IgD-negative memory B cell (primary cell): ENCODE measurements around the gene ENO3. TPM values are rescaled to one million over a fixed set of nuclear protein-coding genes. Genes with fewer than 3 reads are reported as not detected.

ENCODE experiments used
- H3K27ac Mint-ChIP-seq, 3 donors: one replicate each; pipeline ENCODE4 v1.8.0; 2020 to 2022; ENCODE audit warnings: mild to moderate bottlenecking in 3 of 3, mixed read lengths in 3 of 3, moderate library complexity in 1 of 3
- H3K27me3 Mint-ChIP-seq: one replicate; pipeline ENCODE4 v1.8.0; 2021; ENCODE audit warnings: mixed read lengths
- H3K36me3 Mint-ChIP-seq: one replicate; pipeline ENCODE4 v1.8.0; 2020; ENCODE audit warnings: mild to moderate bottlenecking, mixed read lengths
- H3K4me1 Mint-ChIP-seq, 3 donors: one replicate each; pipeline ENCODE4 v1.8.0; 2020 to 2022; ENCODE audit warnings: mixed read lengths in 3 of 3, mild to moderate bottlenecking in 1 of 3
- H3K4me3 Mint-ChIP-seq, 4 donors: one replicate each; pipeline ENCODE4 v1.8.0; 2020 to 2022; ENCODE audit warnings: mild to moderate bottlenecking in 4 of 4, mixed read lengths in 4 of 4, moderate library complexity in 3 of 4
- H3K9me3 Mint-ChIP-seq, 3 donors: one replicate each; pipeline ENCODE4 v1.8.0; 2020 to 2021; ENCODE audit warnings: mixed read lengths in 3 of 3, mild to moderate bottlenecking in 1 of 3
- polyA plus RNA-seq: library from polyadenylated mRNA; unstranded; fragments of 300-500 nt; fragmentation: Illumina TruSeq; gene quantifications from one replicate; pipeline ENCODE4 v1.2.3, GENCODE V29; 2021

ENO3 gene
- polyA plus RNA-seq, 1 donor from 2014 or later, result 3.1 TPM

GRCh38 chr17:4928881-4929280 lies 22.0 kb upstream of the ENO3 start:
- Mint-ChIP-seq H3K4me1 (peaks cover 5 to 11% (median 11%) of the 10 kb centered on the region in 3 donors), H3K27ac (no peak overlapping the region), H3K27me3 (peaks cover 7% of the 10 kb centered on the region), H3K4me3 (no peak overlapping the region), H3K9me3 (no peaks in the 10 kb centered on the region), H3K36me3 (peaks cover 8% of the 10 kb centered on the region)

GRCh38 chr17:4931963-4932362 lies 19.0 kb upstream of the ENO3 start, which contains the start of gene GP1BA:
TSS of gene GP1BA (plus strand) at chr17:4932277. CDS start at chr17:4932605, 328 bp downstream.
- peak within 1 kb of the TSS in 1 of 3 donors; percentile 19 for H3K27ac Mint-ChIP-seq
- peaks cover 9% of the 10 kb centered on the region for H3K36me3 Mint-ChIP-seq
- peak within 1 kb of the TSS in 3 of 4 donors; percentile 7 to 63 (median 54) for H3K4me3 Mint-ChIP-seq
- H3K9me3 Mint-ChIP-seq, result no peaks in the 10 kb centered on the region
- H3K4me1 Mint-ChIP-seq, result peaks cover 12 to 22% (median 17%) of the 10 kb centered on the region in 3 donors
- H3K27me3 Mint-ChIP-seq, result peaks cover 8% of the 10 kb centered on the region

- Mint-ChIP-seq H3K27ac (peak overlapping the region in 1 of 3 donors; percentile 19), H3K27me3 (peaks cover 8% of the 10 kb centered on the region), H3K9me3 (no peaks in the 10 kb centered on the region), H3K4me1 (peaks cover 12 to 22% (median 18%) of the 10 kb centered on the region in 3 donors), H3K4me3 (no peak overlapping the region), H3K36me3 (peaks cover 9% of the 10 kb centered on the region)
These were observed 18.2 kb upstream of the ENO3 start for GRCh38 chr17:4932756-4933155.

- Mint-ChIP-seq H3K27ac (peak overlapping the region in 1 of 3 donors; percentile 70), H3K4me1 (peaks cover 12 to 27% (median 18%) of the 10 kb centered on the region in 3 donors), H3K4me3 (peak overlapping the region in 1 of 4 donors; percentile 15), H3K36me3 (peaks cover 8% of the 10 kb centered on the region), H3K27me3 (peaks cover 8% of the 10 kb centered on the region), H3K9me3 (no peaks in the 10 kb centered on the region)
These were observed 17.3 kb upstream of the ENO3 start for GRCh38 chr17:4933646-4934045.

- peak overlapping the region in 1 of 3 donors; percentile 70 for H3K27ac Mint-ChIP-seq
These were observed 16.5 kb upstream of the ENO3 start for GRCh38 chr17:4934173-4934979.

GRCh38 chr17:4935650-4936049 lies 15.3 kb upstream of the ENO3 start:
- H3K36me3 Mint-ChIP-seq, result peaks cover 6% of the 10 kb centered on the region
- no peaks in the 10 kb centered on the region for H3K9me3 Mint-ChIP-seq
- H3K27me3 Mint-ChIP-seq, result peaks cover 8% of the 10 kb centered on the region
- no peak overlapping the region for H3K27ac Mint-ChIP-seq
- peaks cover 17 to 36% (median 23%) of the 10 kb centered on the region in 3 donors for H3K4me1 Mint-ChIP-seq
- H3K4me3 Mint-ChIP-seq, result no peak overlapping the region

More at GRCh38 chr17:4934173-4934979, 16.5 kb upstream of the ENO3 start:
- Mint-ChIP-seq H3K4me1 (peaks cover 12 to 33% (median 21%) of the 10 kb centered on the region in 3 donors), H3K9me3 (no peaks in the 10 kb centered on the region), H3K4me3 (peak overlapping the region in 1 of 4 donors; percentile 15), H3K36me3 (peaks cover 8% of the 10 kb centered on the region), H3K27me3 (peaks cover 8% of the 10 kb centered on the region)

- H3K4me3 Mint-ChIP-seq, result no peak overlapping the region
- H3K9me3 Mint-ChIP-seq, result no peaks in the 10 kb centered on the region
- H3K36me3 Mint-ChIP-seq, result peaks cover 3% of the 10 kb centered on the region
- peak overlapping the region in 2 of 3 donors; percentile 12 to 49 for H3K27ac Mint-ChIP-seq
- peaks cover 8% of the 10 kb centered on the region for H3K27me3 Mint-ChIP-seq
- peaks cover 19 to 38% (median 23%) of the 10 kb centered on the region in 3 donors for H3K4me1 Mint-ChIP-seq
These were observed 14.5 kb upstream of the ENO3 start for GRCh38 chr17:4936436-4936835.

- Mint-ChIP-seq H3K4me1 (peaks cover 25 to 46% (median 28%) of the 10 kb centered on the region in 3 donors), H3K4me3 (peak overlapping the region; percentile 27 to 98 (median 62)), H3K9me3 (no peaks in the 10 kb centered on the region), H3K27me3 (peaks cover 8% of the 10 kb centered on the region), H3K27ac (no peak overlapping the region), H3K36me3 (peaks cover 5% of the 10 kb centered on the region)
These were observed 13.4 kb upstream of the ENO3 start for GRCh38 chr17:4937553-4937952.

- Mint-ChIP-seq H3K36me3 (peaks cover 5% of the 10 kb centered on the region), H3K27ac (peak overlapping the region in 1 of 3 donors; percentile 87), H3K4me3 (peak overlapping the region; percentile 93 to 98 (median 96)), H3K4me1 (peaks cover 25 to 51% (median 30%) of the 10 kb centered on the region in 3 donors), H3K9me3 (no peaks in the 10 kb centered on the region), H3K27me3 (peaks cover 3% of the 10 kb centered on the region)
These were observed 12.8 kb upstream of the ENO3 start for GRCh38 chr17:4938069-4938491.

GRCh38 chr17:4938688-4939545 lies 12.0 kb upstream of the ENO3 start:
- Mint-ChIP-seq H3K27me3 (peaks cover under 1% of the 10 kb centered on the region), H3K27ac (peak overlapping the region; percentile 48 to 87 (median 50)), H3K36me3 (peaks cover 5% of the 10 kb centered on the region), H3K4me1 (peaks cover 25 to 49% (median 30%) of the 10 kb centered on the region in 3 donors), H3K9me3 (no peaks in the 10 kb centered on the region), H3K4me3 (peak overlapping the region; percentile 93 to 98 (median 96))

GRCh38 chr17:4939546-4939795 lies 11.4 kb upstream of the ENO3 start:
- Mint-ChIP-seq H3K4me3 (peak overlapping the region; percentile 93 to 98 (median 96)), H3K27me3 (no peaks in the 10 kb centered on the region), H3K9me3 (no peaks in the 10 kb centered on the region), H3K4me1 (peaks cover 25 to 48% (median 31%) of the 10 kb centered on the region in 3 donors), H3K27ac (peak overlapping the region in 2 of 3 donors; percentile 48 to 51), H3K36me3 (peaks cover 5% of the 10 kb centered on the region)

GRCh38 chr17:4939796-4940554 lies 10.9 kb upstream of the ENO3 start, which contains the start of the genes RNF167 and SLC25A11:
TSS of gene RNF167 (plus strand) at chr17:4940268. CDS start at chr17:4940910, 642 bp downstream.
TSS of gene SLC25A11 (minus strand) at chr17:4940046. CDS start at chr17:4939910, 136 bp downstream.
- Mint-ChIP-seq H3K9me3 (no peaks in the 10 kb centered on the region), H3K27me3 (no peaks in the 10 kb centered on the region), H3K4me3 (peak within 1 kb of the TSS; percentile 93 to 98 (median 96))

GRCh38 chr17:4940555-4941318 lies 10.2 kb upstream of the ENO3 start:
- H3K4me1 Mint-ChIP-seq, result peaks cover 34 to 58% (median 40%) of the 10 kb centered on the region in 3 donors
- H3K9me3 Mint-ChIP-seq, result no peaks in the 10 kb centered on the region
- H3K27me3 Mint-ChIP-seq, result no peaks in the 10 kb centered on the region
- H3K36me3 Mint-ChIP-seq, result peaks cover 5% of the 10 kb centered on the region
- peak overlapping the region; percentile 86 to 98 (median 95) for H3K27ac Mint-ChIP-seq
- H3K4me3 Mint-ChIP-seq, result peak overlapping the region; percentile 93 to 98 (median 96)

More at GRCh38 chr17:4939796-4940554, 10.9 kb upstream of the ENO3 start, which contains the start of the genes RNF167 and SLC25A11:
- peaks cover 27 to 50% (median 34%) of the 10 kb centered on the region in 3 donors for H3K4me1 Mint-ChIP-seq
- peaks cover 5% of the 10 kb centered on the region for H3K36me3 Mint-ChIP-seq
- peak within 1 kb of the TSS; percentile 86 to 98 (median 95) for H3K27ac Mint-ChIP-seq
